Body of pancreas (tissue), 4 donors: ENCODE results near the gene GRIN1. TPM values are rescaled to one million over a fixed set of nuclear protein-coding genes. Genes with fewer than 3 reads are reported as not detected.

ENCODE experiments used
- ATAC-seq: fragments of 150-250 bp; one replicate; pipeline ENCODE4 v1.9.1; 2016
- DNase-seq, 4 donors: peaks; one replicate each; pipeline ENCODE4 v3.0.0-alpha.2; 2019
- H3K27ac ChIP-seq, 4 donors: fragments of 200-600 bp; sonication (generic); 1 replicate in 3 of 4; 2 replicates in 1 of 4; pipeline versions ENCODE4 v1.5.1 to v1.6.1; 2016 to 2019; ENCODE audit warnings: mild to moderate bottlenecking in 1 of 4, mixed read lengths in 1 of 4, moderate library complexity in 1 of 4
- H3K27me3 ChIP-seq, 2 donors: fragments of 200-600 bp; sonication (generic); one replicate each; pipeline ENCODE4 v1.6.0; 2016; ENCODE audit warnings: mild to moderate bottlenecking in 1 of 2
- H3K36me3 ChIP-seq, 2 donors: fragments of 200-600 bp; sonication (generic); replicated peaks in 1 of 2; 2 replicates each; pipeline ENCODE4 v1.5.1; 2016; ENCODE audit warnings: low read depth in 2 of 2; ENCODE audit not compliant: insufficient read depth in 1 of 2
- H3K4me1 ChIP-seq: fragments of 200-600 bp; sonication (generic); one replicate; pipeline ENCODE4 v1.6.0; 2016
- H3K4me3 ChIP-seq, 2 donors: fragments of 200-600 bp; sonication (generic); 1 replicate in 1 of 2; 2 replicates in 1 of 2; pipeline ENCODE4 v1.5.1; 2016 to 2019
- H3K9me3 ChIP-seq, 3 donors: fragments of 200-600 bp; sonication (generic); 1 replicate in 2 of 3; 2 replicates in 1 of 3; pipeline ENCODE4 v1.5.1; 2016
- POLR2A ChIP-seq, 3 donors: fragments of 450-650 bp; IDR thresholded peaks; one replicate each; pipeline ENCODE4 v1.6.1; 2016; ENCODE audit warnings: antibody characterized with exemption in 3 of 3, mild to moderate bottlenecking in 2 of 3
- whole genome bisulfite sequencing, 2 donors: methylation state at CpG; one replicate each; pipeline ENCODE4 v1.1.5; 2017; 5-methylcytosine and 5-hydroxymethylcytosine counted together
- intact Hi-C: fragments of 100-400 bp; cut with DNase I; formaldehyde crosslinking; loops from one replicate; pipeline ENCODE4 v1.15.1; 2023
- total RNA-seq, 2 donors: library from RNA; depleted of rRNA; stranded (reverse); fragments of >200 nt; gene quantifications; one replicate each; pipeline ENCODE4 v1.1.0, GENCODE V29; 2016
- TF ChIP-seq, protein P1 (sequence below), 7 experiments: fragments of 450-650 bp in 4 of 7; fragments of 200-600 bp in 3 of 7; sonication (generic) in 3 of 7; IDR thresholded peaks; one replicate each; pipeline ENCODE4 v1.5.1; 2016 to 2019; ENCODE audit warnings: antibody characterized with exemption in 7 of 7

GRIN1 gene
- total RNA-seq, 2 donors from 2014 or later, result not detected

DNA sequence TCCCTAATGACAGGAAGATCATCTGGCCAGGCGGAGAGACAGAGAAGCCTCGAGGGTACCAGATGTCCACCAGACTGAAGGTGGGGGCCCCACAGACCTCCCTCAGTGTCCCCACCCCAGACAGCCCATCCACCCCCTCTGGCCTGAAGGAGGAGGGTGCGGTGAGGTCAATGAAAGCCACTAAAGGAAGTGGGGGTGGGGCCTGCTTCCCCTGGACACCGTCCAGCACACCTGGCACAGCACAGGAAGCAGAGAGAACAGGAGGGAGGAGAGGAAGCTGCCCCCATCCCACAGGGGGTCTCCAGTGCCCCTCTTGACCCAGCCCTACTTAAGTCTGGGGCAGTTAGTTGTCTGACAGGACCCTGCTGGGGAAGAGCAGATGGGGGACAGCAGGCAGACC is 19.7 kb downstream of the GRIN1 start:
- 14 to 30% methylated on average over 4 of the region's 4 CpGs for WGBS, 2 donors
- TF ChIP-seq, protein P1, sequence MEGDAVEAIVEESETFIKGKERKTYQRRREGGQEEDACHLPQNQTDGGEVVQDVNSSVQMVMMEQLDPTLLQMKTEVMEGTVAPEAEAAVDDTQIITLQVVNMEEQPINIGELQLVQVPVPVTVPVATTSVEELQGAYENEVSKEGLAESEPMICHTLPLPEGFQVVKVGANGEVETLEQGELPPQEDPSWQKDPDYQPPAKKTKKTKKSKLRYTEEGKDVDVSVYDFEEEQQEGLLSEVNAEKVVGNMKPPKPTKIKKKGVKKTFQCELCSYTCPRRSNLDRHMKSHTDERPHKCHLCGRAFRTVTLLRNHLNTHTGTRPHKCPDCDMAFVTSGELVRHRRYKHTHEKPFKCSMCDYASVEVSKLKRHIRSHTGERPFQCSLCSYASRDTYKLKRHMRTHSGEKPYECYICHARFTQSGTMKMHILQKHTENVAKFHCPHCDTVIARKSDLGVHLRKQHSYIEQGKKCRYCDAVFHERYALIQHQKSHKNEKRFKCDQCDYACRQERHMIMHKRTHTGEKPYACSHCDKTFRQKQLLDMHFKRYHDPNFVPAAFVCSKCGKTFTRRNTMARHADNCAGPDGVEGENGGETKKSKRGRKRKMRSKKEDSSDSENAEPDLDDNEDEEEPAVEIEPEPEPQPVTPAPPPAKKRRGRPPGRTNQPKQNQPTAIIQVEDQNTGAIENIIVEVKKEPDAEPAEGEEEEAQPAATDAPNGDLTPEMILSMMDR (IDR thresholded peaks at IDR 0.05), result no peak
- no peak for TF ChIP-seq POLR2A (IDR thresholded peaks at IDR 0.05)
- H3K4me1 ChIP-seq, result peaks cover 28% of the 10 kb centered on the region
- no peaks in the 10 kb centered on the region for H3K9me3 ChIP-seq
- H3K27me3 ChIP-seq, result peaks cover 0 to 27% of the 10 kb centered on the region in 2 donors
- no peak overlapping the region for H3K27ac ChIP-seq
- H3K36me3 ChIP-seq, result no peaks in the 10 kb centered on the region
- DNase-seq (no peak), ATAC-seq (no peak)
- intact Hi-C loops, result no loop called here
- H3K4me3 ChIP-seq, result no peak overlapping the region

DNA sequence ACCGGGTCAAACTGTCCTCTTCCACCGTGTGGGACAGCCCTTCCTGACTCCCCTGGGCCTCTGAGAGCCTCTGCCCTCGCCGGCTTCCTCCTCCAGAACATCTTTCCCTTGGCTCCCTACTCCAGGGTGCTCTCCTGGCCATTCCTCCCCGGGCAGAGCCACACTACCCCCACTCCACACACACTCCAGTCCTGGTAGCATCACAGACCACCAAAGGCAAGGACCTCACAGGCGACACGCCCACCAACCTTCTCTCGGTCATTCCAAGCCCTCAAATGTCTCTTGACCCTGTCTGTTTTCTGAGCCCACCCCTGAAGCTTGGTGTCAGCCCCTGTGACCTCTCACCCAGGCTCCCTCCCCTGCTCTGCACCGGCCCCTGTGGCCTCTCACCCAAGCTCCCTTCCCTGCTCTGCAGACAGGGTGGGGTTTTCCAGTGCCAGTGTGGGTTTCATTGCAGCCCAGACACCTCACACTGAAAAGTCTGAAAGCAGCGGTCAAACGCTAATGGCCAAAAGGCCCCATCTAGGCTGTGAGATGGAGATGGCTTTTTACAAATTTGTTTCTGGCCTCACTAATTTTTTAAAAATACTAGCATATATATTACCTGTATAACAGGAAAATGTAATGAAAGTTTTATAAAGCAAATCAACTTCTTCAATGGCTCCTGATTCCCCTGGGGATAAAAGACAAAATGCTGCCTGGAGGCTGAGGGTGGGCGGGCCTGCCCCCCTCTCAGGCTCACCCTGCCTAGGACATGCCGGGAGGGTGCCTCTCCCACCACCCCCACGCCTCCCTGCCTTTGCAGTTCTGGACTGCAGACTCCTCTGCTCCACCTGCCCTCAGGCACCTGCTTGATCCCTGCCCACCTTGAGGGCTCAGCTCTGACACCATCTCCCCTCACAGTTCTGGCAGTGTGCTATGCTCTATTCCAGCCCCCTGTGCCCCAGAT is 20.4 kb downstream of the GRIN1 start:
- Histone ChIP-seq H3K27me3 (peaks cover 0 to 27% of the 10 kb centered on the region in 2 donors), H3K36me3 (no peaks in the 10 kb centered on the region), H3K4me3 (no peak overlapping the region), H3K9me3 (no peaks in the 10 kb centered on the region), H3K27ac (no peak overlapping the region), H3K4me1 (peaks cover 28% of the 10 kb centered on the region)
- TF ChIP-seq, protein P1 (IDR thresholded peaks at IDR 0.05), result no peak
- no peak for TF ChIP-seq POLR2A (IDR thresholded peaks at IDR 0.05)
- ATAC-seq (no peak), DNase-seq (no peak)
- intact Hi-C loops, result no loop called here
- WGBS, 2 donors, result 42 to 44% methylated on average over 14 of the region's 14 CpGs

DNA sequence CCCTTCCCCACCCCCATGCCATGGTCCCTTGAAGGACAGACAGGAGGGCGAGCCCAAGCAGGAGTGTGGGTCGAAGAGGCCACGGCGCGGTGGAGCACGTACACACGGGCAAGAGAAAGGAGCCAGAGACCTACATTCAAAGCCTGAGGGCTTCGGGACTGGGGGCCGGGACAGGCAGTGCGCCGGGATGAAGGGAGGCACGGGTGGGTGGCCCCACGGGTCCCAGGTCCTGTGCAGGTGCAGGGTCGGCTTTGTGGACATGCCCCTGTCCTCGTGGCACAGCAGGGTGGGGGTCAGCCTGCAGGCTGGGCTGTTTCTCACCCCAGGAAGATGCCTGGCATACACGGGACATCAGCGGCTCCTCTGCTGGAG is 21.1 kb downstream of the GRIN1 start:
- Histone ChIP-seq H3K27me3 (peaks cover 0 to 32% of the 10 kb centered on the region in 2 donors), H3K36me3 (no peaks in the 10 kb centered on the region)
- WGBS, 2 donors, result 43% methylated on average over 17 of the region's 17 CpGs; no CpG with 5 or more reads in 1 of the 2 donors

DNA sequence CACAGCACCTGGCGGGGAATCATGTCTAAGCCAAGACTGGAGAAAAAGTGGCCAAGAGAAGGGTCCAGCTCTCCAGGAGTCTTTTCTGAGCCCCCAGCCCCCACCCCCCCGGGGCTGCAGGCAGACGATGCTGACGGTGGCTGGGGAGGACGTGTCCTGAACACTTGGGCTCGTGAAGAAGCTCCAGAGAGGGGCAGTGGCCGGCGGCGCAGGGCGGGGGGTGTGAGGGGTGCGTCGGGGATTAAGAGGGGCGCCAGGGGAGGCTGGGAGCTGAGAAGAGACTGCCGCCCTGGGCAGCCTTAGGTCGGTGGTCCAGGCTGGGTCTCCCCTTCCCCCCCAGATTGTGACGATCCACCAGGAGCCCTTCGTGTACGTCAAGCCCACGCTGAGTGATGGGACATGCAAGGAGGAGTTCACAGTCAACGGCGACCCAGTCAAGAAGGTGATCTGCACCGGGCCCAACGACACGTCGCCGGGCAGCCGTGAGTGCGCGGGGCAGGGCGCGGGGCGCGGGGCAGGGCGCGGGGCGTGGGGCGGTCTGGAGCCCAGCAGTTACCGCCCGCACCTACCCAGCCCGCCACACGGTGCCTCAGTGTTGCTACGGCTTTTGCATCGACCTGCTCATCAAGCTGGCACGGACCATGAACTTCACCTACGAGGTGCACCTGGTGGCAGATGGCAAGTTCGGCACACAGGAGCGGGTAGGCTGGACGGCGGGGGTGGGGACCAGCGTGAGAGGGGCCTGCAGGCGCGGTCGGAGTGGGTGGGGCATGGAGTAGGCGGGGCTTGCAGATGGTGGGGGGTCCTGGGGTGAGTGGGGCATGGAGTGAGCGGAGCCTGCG is 22.0 kb downstream of the GRIN1 start:
- DNase-seq (no peak), ATAC-seq (no peak)
- Histone ChIP-seq H3K27me3 (peaks cover 0 to 33% of the 10 kb centered on the region in 2 donors), H3K27ac (no peak overlapping the region), H3K9me3 (no peaks in the 10 kb centered on the region), H3K4me1 (peaks cover 28% of the 10 kb centered on the region), H3K4me3 (no peak overlapping the region), H3K36me3 (no peaks in the 10 kb centered on the region)
- WGBS, 2 donors, result 23 to 26% methylated on average over 26 to 32 of the region's 56 CpGs
- TF ChIP-seq, protein P1 (IDR thresholded peaks at IDR 0.05), result no peak
- no peak for TF ChIP-seq POLR2A (IDR thresholded peaks at IDR 0.05)
- intact Hi-C loops, result no loop called here

More for the DNA sequence above, 21.1 kb downstream of the GRIN1 start:
- H3K4me1 ChIP-seq, result peaks cover 28% of the 10 kb centered on the region
- H3K27ac ChIP-seq, result no peak overlapping the region
- ATAC-seq (no peak), DNase-seq (no peak)
- H3K9me3 ChIP-seq, result no peaks in the 10 kb centered on the region
- TF ChIP-seq, protein P1 (IDR thresholded peaks at IDR 0.05), result no peak
- TF ChIP-seq POLR2A (IDR thresholded peaks at IDR 0.05), result no peak
- intact Hi-C loops, result no loop called here
- H3K4me3 ChIP-seq, result no peak overlapping the region
